GM21576 (cell line): Measurements from ENCODE around the gene CCL16.

Source experiments
- ATAC-seq: cut with Tn5 transposase; IDR thresholded peaks from one replicate; pipeline ENCODE4 v1.9.1; 2021; ENCODE audit warnings: mild to moderate bottlenecking, moderate library complexity; ENCODE audit not compliant: unreplicated experiment

CCL16 gene

DNA sequence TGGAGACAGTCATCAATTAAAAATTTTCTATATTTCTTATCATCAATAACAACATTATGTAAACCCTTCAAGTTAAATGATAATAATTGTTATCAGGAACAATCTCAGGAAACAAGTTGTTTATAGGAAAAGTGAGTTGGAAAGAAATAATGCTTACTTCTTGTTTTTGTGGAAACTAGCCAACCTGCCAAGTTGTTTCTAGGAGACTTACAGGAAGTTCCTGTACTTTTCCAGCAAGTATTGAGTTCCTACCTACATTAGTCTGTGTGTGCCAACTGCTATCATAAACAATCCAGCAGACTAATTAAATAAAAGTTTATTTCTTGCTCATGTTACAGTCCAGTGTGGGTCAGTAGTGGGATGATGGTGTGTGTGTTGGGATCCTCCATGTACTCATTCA, 6.9 kb upstream of the CCL16 start:
- ATAC-seq = no peak

- no peak for ATAC-seq
Measured at GRCh38 chr17:35986643-35987042, 5.3 kb upstream of the CCL16 start, which contains the start of gene CCL14. Gene CCL14 (minus strand): TSS chr17:35986729. CDS start chr17:35986649, 80 bp downstream.

DNA sequence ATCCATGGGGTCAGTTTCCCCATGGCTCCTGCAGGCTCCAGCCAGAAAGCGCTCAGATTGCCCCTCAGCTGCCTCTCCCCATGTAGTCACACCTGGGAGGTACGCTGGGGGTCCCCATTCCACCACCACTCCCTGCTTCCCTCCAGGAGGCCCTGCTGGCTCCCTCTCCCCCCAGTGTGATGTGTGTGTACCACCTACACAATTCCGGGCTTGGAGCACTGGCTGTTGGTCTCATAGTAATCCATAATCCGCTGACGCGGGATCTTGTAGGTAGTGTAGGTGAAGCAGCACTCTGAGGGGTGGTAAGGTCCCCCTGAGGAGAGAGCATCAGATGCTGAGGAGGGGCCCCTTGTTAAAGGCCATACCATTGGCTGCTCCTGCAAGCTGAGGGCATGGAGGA, 2.8 kb upstream of the CCL16 start:
- no peak for ATAC-seq

- ATAC-seq = no peak
Measured at GRCh38 chr17:35982409-35983191, 1.3 kb upstream of the CCL16 start.

GRCh38 chr17:35981908-35982330, 622 bp upstream of the CCL16 start:
- no peak for ATAC-seq

- ATAC-seq = no peak
Measured at GRCh38 chr17:35978346-35978745, 3.0 kb downstream of the CCL16 start.

- ATAC-seq = no peak
Measured at GRCh38 chr17:35977509-35977908, 3.8 kb downstream of the CCL16 start.

GRCh38 chr17:35973333-35974260, 7.7 kb downstream of the CCL16 start:
- no peak for ATAC-seq

GRCh38 chr17:35972945-35973332, 8.4 kb downstream of the CCL16 start:
- ATAC-seq = no peak

- no peak for ATAC-seq
Measured at GRCh38 chr17:35972535-35972934, 8.8 kb downstream of the CCL16 start.

- ATAC-seq = no peak
Measured at GRCh38 chr17:35972066-35972465, 9.2 kb downstream of the CCL16 start.

GRCh38 chr17:35969558-35970380, 11.5 kb downstream of the CCL16 start:
- ATAC-seq = no peak

DNA sequence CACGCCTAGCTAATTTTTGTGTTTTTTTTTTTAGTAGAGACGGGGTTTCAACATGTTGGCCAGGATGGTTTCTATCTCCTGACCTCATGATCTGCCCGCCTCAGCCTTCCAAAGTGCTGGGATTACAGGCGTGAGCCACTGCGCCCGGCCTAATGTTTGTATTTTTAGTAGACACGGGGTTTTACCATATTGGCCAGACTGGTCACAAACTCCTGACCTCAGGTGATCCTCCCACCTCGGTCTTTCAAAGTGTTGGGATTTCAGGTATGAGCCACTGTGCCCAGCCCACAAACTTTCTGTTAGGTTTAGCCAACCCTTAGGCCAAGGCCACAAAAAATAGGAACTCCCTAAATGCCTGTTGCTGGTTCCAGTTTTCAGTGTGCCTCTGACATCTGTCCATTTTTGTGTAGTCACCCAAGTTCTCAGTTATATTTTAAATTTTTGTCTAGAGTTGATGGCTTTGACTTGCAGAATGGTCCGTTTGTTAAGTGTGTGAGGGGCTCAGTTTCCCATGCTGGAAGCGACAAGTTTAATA, 12.7 kb downstream of the CCL16 start:
- ATAC-seq = no peak

DNA sequence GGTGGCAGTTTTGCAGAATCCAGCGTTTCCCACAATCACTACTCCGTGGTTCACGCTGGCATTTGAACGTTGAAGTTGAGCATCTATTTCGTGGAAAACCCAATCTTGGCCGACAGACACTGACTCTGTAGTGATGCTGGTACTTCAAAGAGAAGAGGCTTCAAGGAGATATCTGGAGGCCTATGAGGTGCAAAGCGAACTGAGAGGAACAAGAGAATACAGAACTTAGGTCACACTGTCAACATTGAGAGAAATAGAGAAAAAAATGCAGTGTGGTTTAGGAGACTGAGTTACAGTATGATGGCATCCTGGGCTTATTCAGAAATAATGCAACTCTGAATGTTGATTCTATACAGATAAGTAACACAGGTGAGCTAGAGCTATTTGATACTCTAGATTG, 16.0 kb downstream of the CCL16 start:
- ATAC-seq = no peak

DNA sequence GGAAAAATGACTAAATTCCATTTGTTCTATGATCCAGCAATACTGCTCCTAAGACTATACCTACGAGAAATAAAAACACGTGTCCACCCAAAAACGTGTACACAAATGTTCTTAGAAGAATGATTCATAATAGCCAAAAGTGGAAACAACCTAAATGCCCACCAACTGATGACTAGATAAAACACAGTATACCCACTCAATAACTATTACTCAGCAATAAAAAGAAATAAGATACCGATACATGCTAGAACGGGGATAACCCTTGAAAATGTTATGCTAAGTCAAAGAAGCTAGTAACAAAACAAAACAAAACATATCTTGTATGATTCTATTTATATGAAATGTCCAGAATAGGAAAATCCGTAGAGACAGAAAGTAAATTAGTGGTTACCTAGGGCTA, 17.6 kb downstream of the CCL16 start:
- no peak for ATAC-seq

GRCh38 chr17:35953720-35954119, 27.6 kb downstream of the CCL16 start:
- no peak for ATAC-seq

DNA sequence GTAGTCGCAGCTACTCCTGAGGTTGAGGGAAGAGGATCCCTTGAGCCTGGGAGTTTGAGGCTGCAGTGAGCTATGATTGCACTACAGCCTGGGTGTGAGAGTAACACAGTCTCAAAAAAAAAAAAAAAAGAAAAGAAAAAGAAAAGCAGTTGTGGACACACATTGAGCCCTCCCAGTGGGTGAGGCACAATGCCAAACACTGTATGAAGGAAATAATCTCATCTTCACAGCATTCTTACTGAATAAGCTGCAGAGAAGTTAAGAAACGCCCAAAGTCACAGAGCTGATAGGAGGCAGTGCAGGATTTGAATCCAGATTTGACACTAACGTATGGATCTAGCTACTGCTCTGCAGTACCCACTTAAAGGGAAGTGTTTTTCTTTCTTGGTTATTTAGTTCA, 31.9 kb downstream of the CCL16 start:
- no peak for ATAC-seq

DNA sequence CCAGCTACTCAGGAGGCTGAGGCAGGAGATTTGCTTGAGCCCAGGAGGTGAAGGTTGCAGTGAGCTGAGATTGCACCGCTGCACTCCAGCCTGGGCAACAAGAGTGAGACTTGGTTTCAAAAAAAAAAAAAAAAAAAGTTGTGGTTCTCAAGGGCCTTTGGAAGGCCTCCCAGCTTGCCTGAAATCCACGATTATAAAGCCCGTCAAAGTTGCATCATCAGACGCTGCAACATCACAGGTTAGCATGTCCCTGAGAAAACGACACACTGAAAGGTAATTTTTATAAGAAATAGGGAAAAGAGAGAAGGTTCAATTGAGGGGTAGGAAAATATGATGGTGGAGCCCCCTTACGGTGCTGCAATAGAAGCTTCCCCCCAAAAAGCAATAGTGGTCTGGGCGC, 33.2 kb downstream of the CCL16 start:
- ATAC-seq = no peak

- ATAC-seq = no peak
Measured at GRCh38 chr17:35947156-35947585, 34.1 kb downstream of the CCL16 start.

GRCh38 chr17:35944151-35944550, 37.1 kb downstream of the CCL16 start:
- no peak for ATAC-seq

DNA sequence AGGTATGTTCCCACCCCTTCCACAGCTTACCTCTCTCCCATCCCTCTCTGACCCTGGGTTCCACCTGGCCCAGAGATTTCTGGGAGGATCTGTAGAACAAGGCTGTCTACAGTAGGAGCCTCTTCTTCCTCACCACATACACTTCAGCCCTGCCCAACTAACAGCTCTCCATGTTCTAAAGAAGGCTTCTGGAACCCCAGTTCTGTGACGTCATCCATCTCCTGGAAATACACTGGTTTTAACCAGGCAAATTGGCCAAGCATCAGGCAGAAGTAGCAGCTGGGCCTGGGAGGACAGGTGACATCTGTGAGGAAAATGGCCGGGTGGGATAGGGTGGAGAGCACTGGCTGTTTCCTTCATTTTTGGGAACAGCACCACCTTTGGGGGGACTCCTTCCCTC, 37.8 kb downstream of the CCL16 start, which contains the start of gene LYZL6:
Gene LYZL6, minus strand, starts transcription at position 177 of the 400 bp plus-strand sequence. CDS start 4,357 bp downstream, outside the sequence.
- ATAC-seq = no peak
